ENCODE results near the gene CBX5.
"Not testable (repeated sequence)": the region's sequence is repeated elsewhere in the genome, so short reads cannot be mapped to it uniquely, and the experiment has no call there.

CBX5 gene

DNA sequence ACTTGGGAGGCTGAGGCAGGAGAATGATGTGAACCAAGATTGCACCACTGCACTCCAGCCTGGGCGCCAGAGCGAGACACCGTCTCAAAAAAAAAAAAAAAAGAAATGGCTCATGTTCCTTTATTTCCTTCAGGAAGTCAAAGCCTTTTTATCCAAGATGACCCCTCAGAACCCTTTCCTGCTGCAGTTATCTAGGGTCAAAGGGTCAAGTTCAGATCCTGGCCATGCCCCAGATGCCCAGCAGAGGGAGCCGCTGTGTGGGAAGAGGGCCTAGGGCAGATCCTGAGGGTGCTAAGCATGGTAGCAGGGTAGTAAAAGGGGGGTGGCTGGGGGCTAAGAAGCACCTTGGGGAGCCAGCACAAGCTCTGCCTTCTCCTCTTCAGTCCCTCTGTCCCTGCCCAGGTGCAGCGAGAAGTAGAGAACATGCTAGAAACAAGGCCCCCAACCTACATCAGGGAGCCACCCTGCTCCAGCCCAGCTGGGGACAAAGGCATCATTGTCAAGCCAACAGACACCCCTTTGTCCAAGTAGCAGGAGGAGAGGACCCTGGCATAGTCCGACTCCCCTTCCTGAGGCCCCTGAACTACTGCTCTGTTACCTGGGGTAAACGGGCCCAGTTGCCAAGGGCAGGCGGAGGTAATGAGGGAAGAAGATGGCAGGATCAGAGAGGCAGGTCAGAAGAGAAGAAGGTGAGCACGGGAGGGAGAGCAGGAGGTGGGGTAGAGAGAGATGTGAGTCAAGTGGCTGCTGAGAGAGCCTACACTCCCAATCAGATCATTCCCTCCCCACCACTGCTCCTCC, 14.4 kb upstream of the CBX5 start:
- no peak for DNase-seq (ENCODE audit: low read depth)

DNA sequence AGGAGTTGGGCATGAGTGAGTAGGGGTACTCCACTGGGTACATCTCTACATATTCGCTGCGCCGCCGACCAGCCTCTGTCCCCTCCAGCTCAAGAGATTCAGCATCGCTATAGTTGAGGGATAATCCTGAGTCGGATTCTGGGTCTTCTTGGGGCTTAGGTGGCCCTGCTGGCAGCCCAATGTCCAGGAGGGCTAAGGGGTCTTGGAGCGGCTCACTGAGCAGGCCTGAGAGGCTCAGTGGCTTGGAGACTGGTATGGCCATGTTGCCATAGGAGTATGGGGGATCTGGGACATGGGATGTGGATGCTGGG, 13.0 kb upstream of the CBX5 start:
- DNase-seq (ENCODE audit: low read depth): no peak

DNA sequence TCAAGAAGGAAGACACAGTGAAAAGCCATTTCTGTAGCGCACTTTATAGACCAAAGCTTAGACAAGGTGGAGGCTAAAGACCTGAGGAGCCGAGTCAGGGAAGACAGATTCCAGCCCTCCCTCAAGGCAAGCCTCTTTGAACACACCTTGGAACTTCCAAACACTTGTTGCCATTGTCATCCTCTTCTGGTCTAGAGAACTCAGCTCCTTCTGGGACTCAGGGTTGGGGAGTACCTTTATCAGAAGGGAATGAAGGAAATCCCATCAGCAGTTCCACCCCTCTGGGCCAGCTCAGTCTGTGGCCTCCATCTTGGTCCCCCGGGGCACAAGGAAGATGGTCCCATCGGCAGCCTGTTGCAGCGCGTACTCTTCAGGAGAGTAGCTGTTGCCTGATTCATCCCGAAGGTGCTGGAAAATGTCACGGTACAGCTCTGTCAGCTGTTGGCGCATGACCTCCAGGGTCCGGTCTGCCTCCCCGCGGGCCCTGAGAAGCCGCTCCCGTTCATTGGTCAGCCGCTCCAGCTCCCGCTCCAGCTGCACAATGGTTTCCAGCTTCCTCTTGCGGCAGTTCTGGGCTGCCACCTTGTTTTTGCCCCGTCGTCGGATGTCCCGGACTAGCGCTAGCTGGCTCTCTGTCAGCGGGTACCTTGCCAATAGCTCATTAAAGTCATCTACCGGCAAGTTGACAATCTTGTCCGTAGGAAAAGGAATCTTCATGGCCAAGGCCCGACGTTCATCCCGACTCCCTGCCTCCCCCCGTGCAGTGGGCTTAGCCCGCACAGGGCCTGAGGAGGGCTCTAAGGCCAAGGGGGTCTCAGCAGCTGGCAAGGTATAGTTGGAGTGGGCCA, 12.4 kb upstream of the CBX5 start:
- DNase-seq (ENCODE audit: low read depth): no peak

DNA sequence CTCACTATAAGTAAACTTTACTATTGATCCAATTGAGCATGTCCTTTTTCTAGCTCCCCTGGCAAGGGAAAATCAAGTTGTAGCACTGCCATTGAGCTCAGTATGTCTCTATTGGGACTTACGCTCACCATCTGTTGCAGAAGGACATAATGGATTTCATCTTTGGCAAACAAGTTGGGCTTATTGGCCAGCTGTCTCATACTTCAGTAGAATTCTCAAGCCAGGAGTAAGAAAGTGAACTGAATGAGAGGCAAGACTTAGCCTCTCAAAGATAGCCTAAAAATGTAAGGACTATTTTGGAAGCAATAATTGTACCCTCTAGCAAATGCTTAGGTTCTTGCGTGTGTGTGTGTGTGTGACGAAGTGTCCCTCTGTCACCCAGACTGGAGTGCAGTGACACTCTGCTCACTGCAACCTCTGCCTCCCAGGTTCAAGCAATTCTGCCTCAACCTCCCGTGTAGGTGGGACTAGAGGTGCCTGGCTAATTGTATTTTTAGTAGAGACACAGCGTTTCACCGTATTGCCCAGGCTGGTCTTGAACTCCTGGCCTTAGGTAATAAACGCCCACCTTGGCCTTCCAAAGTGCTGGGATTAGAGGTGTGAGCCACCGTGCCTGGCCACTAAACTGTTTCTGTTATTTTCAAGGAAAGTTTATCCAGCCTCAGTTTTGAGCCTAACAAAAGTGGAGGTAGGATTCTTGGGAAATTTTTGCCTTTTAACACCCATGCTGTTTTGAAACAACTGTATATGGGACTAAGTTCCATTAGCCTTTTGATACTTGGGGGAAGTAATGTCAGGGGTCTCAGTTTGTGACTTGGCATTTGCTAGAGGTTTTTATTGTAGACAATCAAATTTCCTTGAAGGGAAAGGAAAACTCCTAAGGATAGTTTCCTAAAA, 7.6 kb upstream of the CBX5 start:
- DNase-seq (ENCODE audit: low read depth): no peak

DNA sequence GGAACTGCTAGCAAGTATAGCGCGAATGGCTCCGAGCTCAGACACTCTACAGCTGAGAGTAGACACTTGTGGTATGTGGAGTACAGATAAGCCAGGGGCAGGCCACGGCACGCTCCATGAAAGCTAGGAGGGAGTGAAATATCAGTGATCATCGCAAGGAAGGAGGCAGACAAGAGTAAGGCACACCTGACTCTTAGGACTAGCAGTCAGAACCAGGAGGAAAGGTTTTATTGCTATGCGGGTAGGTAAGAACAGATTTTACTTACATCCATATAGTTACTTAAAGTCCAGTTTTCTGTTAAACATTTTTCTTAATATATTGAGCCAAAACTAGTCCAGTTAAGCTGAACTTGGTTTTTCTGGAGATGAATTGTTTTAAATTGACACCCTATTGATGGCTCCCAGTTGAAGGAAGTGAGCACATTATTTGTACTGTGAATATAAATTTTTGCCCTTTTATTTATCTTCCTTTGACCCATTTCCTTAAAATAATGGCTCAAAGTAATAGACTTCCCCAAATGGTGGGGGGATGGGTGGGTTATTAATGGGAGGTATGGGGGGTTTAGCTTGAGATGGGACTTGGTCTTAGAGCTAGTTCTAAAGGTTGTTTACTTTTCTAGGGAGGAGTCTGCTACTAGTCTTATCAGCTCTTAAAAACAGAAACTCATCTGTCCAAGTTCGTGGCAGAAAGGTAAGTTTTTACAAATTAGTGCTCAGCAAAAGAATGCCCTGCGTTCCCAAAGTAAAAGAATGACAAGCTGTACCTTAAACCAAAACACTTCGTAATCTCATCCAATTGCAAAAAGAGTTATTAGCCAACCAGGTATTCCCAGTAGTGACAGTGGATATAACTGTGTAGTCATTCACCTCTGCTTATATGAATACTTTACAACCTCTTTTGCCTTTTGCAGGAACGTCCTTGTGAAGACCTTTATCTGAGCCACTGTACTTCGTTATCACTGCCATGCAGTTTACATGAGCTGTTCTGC, 6.4 kb upstream of the CBX5 start:
- no peak for DNase-seq (ENCODE audit: low read depth)

DNA sequence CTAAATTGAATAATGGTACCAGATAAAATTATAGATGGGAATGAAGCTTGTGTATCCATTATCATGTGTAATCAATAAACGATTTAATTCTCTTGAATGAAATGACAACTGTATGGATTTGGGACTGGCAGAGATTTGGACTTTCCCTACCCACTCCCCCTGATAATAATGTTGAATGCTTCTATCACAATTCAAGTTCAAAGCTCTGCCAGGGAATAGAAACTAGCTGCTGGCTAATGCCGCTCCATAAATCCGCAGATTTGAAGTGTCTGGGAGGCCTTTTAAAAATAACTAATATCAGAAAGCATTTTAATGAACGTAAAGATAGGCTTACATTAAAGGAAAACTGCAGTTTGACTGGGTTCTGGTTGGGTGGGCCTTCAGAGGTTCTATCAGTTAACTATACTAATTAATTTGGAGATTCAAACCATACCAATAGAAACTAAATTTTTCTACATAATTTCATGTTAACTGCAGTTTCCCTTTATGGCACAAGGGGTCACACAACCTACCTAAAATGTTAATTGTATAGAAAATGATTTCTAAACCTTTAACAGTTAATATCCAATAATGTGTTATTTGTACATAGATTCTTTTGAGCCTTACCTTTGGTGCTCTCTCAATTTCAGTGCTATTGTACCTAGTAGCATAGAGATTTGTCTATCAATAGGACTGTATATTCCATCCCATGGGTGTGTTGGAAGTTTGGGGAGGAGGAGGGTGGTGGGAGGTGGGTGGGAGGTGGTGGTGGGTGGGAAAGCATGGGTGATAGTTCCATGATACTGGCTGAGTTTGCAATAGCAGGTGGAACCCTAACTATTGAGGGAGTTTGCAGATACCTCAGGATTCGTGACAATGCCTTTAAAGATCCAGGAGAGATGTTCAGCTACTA, 5.5 kb upstream of the CBX5 start:
- no peak for DNase-seq (ENCODE audit: low read depth)

DNA sequence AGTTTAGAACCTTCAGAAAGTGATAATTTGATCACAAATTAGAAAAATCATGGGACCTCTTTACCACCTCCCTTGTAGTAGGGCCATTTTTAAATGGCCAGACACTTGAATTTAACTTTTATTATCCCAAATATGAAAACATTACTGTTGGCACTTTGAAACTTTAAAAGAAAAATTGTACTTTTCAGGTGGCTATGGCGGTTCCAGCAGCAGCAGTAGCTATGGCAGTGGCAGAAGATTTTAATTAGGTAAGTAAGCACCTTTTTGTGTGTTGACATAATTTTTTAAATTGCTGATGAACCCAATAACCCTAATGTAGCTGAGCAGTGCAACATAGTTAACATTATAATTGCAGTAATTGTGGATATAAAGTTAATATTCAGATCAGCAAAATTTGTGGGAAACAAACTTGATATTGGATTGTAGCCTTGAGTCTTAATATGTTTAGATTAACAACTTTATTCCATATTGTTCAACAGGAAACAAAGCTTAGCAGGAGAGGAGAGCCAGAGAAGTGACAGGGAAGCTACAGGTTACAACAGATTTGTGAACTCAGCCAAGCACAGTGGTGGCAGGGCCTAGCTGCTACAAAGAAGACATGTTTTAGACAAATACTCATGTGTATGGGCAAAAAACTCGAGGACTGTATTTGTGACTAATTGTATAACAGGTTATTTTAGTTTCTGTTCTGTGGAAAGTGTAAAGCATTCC, 4.3 kb upstream of the CBX5 start:
- not testable (repeated sequence) for DNase-seq (ENCODE audit: low read depth)

DNA sequence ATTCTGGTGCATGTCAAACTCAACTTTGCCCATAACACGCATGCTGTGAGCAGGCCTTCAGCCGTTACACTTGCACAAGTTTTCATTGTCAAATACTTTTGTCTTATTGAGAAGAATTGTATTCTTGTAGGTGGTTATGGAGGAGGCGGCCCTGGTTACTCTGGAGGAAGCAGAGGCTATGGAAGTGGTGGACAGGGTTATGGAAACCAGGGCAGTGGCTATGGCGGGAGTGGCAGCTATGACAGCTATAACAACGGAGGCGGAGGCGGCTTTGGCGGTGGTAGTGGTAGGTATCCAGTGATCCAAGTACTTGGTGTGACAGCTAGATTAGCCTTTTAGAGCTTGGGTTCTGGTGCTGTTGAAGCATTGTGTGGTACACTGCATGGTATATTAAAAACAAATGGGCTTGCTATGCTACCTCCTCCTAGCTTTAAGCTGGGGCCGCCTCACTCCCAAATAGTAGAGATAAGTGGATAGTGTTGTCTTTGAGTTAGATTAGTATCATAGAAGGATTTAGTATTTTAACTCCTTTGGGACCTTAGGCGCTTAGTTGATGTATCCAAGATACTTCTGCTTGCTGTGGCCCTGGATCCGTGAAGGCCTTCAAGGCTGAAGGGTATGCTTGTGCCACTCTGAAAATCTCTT, 3.1 kb upstream of the CBX5 start:
- DNase-seq (ENCODE audit: low read depth): no peak

DNA sequence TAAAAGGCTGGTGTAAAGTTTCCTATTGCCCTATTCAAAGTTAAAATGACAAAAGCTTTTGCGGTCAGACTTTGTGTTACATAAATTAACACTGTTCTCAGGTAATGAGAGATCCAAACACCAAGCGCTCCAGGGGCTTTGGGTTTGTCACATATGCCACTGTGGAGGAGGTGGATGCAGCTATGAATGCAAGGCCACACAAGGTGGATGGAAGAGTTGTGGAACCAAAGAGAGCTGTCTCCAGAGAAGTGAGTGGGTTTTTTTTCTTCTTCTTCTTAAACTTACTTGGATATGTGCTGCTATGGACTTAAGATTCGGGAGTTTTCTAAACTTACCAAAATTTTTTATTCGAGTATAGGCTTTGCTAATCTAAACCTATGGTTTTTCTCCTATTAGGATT, 1.8 kb upstream of the CBX5 start:
- not testable (repeated sequence) for DNase-seq (ENCODE audit: low read depth)

DNA sequence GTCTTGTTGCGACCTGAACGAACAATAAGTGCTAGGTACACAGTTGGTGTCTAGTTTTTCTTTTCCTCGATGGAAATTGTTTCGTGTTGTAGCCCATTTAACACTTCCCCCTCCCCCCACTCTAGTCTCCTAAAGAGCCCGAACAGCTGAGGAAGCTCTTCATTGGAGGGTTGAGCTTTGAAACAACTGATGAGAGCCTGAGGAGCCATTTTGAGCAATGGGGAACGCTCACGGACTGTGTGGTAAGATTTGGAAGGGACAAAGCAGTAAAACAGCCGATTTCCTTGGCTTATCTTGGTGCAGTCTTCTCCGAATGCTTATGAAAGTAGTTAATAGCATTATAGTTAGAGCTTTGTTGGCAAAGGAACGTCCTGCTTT, 1.3 kb upstream of the CBX5 start:
- DNase-seq (ENCODE audit: low read depth): not testable (repeated sequence)

DNA sequence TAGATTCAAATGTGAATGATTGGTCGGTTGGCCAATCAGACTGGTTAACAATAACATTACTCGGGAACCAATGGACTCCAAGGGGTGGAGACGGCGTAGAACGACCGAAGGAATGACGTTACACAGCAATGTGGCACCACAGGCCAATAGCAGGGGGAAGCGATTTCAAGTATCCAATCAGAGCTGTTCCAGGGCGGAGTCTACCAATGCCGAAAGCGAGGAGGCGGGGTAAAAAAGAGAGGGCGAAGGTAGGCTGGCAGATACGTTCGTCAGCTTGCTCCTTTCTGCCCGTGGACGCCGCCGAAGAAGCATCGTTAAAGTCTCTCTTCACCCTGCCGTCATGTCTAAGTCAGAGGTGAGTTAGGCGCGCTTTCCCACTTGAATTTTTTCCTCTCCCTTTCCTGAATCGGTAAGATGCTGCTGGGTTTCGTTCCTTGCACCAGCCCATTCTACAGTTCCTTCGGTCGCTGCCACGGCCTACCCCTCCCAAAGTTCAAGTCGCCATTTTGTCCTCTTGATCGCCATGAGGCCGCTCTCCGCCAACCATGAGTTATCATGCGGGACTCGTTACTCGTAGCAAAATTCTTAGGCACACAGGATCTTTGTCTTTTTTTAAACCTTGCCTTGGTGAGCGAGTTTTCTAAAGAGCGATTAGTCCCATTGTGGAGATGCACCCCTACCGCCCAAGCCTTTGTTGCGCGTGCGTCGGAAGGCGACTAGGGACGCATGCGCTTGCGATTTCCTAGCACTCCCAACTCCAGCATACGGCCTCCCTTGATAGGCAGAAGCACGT, 742 bp upstream of the CBX5 start, which contains the start of gene HNRNPA1:
HNRNPA1 (plus strand) TSS at position 259 of the 793 bp plus-strand sequence; CDS start at position 341, 82 bp downstream.
- DNase-seq (ENCODE audit: low read depth): peak; percentile 100

DNA sequence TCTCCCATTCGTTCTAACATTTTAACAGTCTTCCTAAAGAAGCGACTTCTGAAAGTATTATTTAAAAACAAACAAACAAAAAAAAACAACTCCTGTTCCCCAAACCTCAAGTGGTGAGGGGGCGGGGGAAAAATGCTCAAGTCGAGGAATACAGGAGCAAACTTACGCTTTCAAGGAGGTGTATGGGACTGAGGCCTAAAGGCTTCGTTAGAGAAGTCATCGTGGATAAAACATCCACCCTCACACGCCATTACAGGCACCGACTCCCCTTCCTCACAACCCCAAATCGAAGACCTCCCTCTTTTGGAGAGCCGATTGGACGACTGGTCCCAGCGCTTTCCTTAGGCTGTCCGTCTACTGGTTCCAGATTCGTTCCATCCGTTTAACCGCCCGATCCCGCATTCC, 693 bp downstream of the CBX5 start:
- DNase-seq (ENCODE audit: low read depth): no peak

DNA sequence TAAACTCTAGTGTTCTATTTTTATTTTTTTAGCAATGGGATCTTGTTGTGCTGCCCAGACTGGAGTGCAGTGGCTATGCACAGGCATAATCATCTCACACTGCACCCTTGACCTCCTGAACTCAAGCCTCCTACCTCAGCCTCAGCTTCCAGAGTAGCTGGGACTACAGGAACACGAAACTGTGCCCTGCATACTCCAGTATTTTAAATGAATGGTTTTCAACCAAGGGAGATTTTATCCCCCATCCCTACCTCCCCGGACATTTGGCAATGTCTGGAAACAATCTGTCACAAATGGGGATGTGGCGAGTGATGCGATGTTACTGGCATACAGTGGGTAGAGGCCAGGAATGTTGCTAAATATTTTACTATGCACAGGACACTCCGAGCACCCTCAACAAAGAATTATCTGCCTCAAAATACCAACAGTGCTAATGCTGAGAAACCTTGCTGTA, 2.1 kb downstream of the CBX5 start:
- DNase-seq (ENCODE audit: low read depth): no peak

DNA sequence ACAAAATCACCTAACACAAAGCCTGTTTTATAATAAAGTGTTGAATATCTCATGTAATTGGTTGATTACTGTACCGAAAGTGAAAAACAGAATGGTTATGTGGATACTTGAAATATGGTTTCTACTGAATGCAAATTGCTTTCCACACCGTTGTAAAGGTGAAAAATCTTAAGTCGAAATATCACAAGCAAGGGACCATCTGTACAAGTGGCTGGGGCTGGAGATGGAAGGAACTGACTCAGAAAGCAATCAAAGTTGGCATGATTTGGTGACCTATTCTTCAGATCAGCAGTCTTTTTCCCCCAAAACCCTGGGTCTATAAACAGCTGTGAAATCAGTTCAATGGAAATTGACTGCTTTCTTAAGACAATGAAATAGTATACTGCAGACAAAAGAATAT, 3.6 kb downstream of the CBX5 start:
- DNase-seq (ENCODE audit: low read depth): no peak

DNA sequence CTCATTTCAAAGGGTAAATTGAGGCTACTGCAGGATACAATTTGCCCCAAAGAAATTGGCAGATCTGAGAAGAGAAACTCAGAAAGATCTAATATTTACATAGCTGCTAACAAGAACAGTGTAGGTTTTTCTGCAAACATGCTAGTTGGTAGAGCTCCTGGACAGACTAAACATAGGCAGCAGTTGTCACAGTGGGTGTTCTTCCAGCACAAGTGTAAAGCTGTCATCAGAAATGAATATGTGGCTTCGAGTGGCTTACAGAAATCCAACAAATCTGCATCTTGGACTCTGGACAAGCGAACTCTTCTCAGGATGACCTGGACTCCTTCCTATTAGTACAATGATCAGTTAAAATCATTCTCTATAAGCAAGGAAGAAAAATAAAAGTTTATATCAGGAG, 5.9 kb downstream of the CBX5 start:
- no peak for DNase-seq (ENCODE audit: low read depth)

DNA sequence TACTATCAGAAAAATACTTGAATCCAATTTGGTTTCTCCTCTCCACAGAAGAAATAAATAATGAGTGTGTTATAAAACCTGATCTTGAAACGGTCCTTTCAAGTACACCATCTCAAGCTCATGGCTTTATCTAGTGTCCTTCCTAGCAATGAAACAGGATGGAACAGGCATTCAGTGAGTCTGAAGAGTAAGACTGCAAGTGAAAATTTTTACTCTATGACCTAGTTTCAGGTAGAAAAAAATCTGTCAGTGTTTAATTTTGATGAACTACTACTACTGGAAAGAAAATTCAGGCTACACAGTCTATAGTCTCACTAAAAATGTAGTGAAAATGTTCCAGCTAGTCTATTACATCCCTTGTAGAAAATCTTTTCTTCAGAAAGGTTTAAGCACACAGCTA, 7.7 kb downstream of the CBX5 start:
- no peak for DNase-seq (ENCODE audit: low read depth)

DNA sequence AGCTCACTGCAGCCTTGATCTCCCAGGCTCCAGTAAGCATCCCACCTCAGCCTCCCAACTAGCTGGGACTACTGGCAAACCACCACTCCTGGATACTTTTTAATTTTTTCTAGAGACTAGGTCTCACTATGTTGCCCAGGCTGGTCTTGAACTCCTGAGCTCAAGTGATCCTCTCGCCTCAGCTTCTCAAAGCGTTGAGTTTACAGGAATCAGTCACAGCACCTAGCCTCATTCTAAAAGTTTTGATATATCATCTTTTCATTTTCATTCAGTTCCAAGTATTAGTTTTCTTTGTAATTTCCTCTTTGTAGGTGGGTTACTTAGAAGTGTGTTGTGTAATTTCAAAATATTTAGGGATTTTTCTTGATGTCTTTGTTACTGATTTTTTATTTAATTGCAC, 9.6 kb downstream of the CBX5 start:
- DNase-seq (ENCODE audit: low read depth): no peak

DNA sequence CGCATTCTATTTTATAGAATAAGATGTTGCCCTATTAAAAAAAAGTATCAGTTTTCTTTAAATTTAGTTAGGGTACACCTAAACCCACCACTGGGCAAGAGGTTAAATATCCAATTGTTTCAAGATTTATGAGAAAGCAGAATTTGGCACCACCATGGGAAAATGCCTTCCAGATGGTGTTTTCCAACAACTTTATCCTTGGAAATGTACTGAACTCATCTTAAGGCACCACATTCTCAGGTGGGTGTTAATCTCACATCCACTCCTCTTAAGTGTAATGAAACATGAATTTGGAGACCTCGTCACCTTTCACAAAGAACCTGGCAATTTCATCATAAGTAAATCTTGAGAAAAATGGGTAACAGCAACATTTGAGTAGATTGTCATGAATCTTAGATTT, 13.1 kb downstream of the CBX5 start:
- no peak for DNase-seq (ENCODE audit: low read depth)
